GDM1 (cell line): ENCODE data around the gene UBD.

Experiments
- DNase-seq: peaks from one replicate; lab custom pipeline; 2025; lab: John Stamatoyannopoulos, UW

The UBD gene

GRCh38 chr6:29561091-29561490 is 1.6 kb upstream of the UBD start:
- no peak for DNase-seq

DNA sequence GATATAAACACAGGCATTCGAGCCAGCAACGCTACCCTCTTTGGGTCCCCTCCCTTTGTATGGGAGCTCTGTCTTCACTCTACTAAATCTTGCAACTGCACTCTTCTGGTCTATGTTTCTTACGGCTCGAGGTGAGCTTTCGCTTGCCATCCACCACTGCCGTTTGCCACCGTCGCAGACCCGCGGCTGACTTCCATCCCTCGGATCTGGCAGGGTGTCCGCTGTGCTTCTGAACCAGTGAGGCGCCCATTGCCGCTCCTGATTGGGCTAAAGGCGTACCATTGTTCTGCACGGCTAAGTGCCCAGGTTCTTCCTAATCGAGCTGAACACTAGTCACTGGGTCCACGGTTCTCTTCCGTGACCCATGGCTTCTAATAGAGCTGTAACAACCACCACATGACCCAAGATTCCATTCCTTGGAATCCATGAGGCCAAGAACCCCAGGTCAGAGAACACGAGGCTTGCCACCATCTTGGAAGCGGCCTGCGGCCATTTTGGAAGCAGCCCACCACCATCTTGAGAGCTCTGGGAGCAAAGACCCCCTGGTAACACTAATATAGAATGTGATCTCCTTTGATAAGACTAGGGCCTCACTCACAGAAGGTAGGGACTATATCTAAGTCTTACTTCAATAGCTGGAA is 973 bp downstream of the UBD start:
- no peak for DNase-seq

DNA sequence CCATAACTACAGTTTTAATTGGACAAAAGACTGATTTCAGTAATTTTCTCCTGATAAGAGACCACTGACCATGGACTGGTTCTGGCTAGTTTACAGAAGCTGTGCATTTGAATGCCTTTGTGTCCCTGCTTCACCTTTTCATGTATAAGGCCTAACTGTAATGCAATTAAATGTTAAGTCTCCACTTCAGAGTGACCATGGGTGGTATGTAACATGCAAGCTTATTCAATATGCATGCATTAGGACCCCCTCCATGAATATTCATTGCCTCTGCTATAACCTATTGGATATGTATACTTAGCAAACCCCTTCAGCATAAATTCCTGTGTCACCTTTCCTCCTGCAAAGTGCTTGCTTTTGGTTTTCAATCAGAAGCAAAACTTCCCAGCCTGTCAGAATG is 2.2 kb downstream of the UBD start:
- DNase-seq: no peak

- no peak for DNase-seq
Measured at GRCh38 chr6:29554764-29555163, 4.8 kb downstream of the UBD start.

DNA sequence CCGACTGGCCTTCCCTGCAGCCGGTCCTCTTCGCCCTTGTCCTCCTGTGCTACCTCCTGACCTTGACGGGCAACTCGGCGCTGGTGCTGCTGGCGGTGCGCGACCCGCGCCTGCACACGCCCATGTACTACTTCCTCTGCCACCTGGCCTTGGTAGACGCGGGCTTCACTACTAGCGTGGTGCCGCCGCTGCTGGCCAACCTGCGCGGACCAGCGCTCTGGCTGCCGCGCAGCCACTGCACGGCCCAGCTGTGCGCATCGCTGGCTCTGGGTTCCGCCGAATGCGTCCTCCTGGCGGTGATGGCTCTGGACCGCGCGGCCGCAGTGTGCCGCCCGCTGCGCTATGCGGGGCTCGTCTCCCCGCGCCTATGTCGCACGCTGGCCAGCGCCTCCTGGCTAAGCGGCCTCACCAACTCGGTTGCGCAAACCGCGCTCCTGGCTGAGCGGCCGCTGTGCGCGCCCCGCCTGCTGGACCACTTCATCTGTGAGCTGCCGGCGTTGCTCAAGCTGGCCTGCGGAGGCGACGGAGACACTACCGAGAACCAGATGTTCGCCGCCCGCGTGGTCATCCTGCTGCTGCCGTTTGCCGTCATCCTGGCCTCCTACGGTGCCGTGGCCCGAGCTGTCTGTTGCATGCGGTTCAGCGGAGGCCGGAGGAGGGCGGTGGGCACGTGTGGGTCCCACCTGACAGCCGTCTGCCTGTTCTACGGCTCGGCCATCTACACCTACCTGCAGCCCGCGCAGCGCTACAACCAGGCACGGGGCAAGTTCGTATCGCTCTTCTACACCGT is 6.1 kb downstream of the UBD start:
- no peak for DNase-seq

- no peak for DNase-seq
Measured at GRCh38 chr6:29552512-29553051, 7.0 kb downstream of the UBD start.

DNA sequence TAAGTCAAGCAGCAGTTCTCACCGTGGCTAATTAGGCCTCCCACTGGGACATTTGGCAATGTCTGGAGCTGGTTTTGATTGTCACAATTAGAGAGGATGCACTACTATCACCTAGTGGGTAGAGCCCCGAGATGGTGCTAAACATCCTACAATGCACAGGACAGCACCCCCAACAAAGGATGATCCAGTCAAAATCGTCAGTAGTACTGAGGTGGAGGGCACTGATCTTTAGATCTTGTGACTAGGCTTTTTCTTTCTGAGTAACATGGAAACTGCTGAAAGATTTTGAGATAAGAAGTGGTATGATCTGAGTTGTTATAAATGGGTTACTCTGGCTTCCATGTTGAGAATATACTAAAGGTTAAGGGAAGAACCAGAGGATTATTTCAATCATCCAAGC is 12.0 kb downstream of the UBD start:
- no peak for DNase-seq

DNA sequence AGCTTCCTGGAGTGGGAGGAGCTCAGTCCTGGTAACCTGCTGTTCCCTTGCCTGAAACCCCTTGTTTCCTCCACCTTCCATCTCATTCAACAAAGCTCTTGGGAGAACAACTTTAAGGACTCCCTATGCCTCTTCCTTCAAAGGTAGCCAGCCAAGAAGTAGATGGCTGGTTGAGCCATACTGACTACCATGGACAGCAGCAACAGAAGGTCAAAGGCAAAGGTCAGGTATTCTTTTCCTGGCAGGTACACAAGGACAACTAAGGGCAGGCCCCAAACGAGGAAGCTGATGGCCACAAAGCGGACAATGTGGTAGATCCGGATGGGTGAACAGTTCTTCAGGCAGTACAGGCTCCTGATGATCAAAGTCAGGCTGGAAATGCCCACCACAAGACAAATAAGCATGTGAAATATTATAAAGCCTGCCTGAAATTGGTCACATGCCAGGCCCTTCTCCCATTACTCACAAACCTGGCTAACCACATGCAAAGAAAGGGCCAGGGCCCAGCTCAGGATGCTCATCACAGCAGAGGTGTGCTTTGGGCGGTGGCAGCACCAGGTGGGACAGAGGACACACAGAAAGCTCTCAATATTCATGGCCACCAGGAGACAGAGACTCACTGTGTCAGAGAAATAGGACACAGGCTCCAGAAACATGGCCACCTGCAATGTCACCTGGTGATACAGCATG is 21.7 kb downstream of the UBD start:
- DNase-seq: no peak

DNA sequence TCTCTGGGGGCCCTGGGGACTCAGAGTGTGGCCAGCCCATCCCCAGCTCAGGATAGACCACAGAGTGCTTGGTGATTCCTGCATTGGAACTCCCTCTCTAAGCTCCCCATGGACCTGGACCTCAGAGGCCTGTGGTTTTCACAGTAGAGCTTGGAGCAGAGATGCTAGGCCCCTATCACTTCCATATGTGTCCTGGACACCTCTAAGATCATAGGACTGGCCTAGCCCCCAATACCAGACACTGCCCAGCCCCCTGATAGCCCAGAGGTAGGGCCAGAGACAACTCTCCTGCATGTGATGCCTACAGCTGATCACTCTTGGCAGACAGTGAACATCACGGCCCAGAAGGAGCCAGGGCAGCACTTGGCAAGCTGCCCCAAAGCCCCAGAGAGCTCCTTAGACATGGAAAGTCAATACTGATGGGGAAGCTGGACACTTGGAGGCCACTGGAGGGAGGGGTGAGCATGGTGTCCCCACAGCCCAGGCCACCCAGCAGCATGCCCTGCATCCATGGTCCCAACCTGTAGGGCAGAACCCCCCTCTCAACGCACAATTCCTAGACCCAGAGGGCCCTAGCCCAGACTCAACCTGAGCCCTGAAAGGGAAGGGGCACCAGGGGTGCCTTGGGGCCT is 27.1 kb downstream of the UBD start:
- DNase-seq: no peak

DNA sequence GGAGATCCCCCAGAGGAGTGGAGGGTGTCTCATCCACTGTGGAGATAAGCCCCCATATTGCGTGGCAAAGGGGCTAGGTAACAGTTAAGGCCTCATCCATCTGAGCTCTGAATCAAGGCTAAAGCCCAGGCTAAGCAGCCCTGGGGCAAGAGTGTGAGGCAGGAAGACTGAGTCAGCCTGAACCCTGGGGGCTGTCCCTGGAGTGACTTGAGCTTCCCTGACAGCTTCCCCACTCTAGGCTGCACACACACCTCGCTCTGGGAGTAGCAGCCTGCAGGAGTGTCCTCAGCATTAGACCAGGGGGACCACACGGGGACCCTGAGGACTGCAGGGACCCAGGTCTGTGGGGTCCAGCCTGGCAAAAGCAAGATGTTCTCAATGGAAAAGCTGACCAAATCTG is 27.9 kb downstream of the UBD start:
- DNase-seq: no peak

DNA sequence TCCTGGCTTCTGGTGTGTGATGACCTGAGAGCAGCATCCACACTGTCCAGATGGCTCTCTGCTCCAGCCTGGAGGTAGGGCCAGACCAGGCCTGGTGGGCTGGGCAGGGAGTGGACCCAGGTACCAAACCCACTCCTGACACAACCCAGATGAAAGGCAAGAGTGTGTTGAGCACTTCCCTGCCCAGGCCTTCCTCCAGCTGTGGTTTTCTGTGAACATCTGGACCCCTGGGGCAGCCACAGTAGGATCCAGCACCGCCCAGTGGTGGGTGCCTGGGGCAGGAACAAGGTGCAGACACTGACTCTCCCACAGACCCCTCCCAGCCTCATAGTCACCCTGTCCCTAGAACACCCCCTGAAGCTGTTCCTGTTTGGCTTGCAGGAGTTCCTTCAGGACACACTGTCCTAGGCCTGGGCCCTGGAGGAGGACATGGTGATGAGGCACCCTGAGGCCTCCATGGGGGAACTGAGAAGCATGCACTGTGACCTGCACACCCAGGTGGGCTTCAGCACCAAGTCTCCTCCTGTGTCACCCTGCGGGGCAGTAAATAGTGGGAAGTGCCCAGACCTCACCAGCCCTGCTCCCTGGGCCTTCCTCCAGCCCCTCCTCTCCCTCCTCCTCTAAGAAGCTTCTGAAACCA is 28.7 kb downstream of the UBD start:
- no peak for DNase-seq

DNA sequence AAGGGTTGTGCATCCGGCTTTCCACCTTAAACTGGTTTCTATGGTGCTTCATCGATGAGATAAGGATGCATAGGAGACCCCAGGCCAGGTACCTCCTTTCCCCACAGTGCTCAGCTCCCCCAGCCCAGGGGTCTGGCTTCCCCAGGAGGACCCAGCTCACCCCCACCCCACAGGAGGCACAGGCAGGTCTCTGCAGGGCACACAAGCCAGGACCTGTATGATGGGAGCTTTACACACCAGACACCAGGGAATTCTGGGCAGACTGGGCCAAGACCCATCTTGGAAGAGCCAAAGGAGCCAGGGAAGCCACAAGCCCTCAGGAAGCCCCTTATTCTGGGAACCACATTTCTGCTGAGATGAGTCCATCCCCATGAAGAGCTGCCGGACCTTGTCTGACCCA is 29.6 kb downstream of the UBD start:
- DNase-seq: no peak

- DNase-seq: no peak
Measured at GRCh38 chr6:29528988-29529560, 30.5 kb downstream of the UBD start.

GRCh38 chr6:29528300-29528931 is 31.1 kb downstream of the UBD start:
- DNase-seq: no peak

GRCh38 chr6:29527564-29527963 is 32.0 kb downstream of the UBD start:
- DNase-seq: no peak

DNA sequence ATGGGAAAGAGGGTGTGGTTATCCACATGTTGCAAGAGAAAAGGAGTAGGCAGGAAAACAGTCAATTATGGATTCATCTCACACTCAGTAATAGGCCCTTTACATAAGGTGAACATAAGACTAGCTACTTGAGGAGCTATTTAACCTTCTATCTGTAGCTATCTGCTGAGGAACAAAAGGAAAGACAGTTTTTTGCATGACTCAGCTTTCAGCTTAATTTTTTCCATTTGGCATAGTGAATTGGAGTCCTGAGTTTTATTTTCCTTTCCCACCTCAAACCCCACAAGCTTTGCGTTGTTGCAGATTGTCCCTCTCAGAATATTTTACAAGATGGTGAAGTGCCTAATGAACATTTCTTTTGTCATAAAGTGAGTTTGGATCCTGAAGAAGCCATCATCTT is 32.4 kb downstream of the UBD start:
- DNase-seq: no peak

DNA sequence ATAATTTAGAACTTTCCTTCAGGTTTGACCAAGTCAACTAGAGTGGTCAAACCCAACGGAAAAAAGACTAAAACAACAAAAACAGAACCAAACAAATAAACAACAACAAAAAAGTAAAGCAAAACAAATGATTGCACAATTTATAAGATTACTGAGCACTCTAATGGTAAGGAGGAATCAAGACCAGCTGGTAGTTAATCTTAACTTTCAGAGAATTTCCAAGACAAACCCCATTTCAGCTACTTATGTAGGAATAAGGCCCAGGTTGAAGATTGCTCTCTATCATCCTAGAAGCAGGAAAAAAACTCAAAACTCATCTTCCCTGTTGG is 34.3 kb downstream of the UBD start:
- DNase-seq: no peak

DNA sequence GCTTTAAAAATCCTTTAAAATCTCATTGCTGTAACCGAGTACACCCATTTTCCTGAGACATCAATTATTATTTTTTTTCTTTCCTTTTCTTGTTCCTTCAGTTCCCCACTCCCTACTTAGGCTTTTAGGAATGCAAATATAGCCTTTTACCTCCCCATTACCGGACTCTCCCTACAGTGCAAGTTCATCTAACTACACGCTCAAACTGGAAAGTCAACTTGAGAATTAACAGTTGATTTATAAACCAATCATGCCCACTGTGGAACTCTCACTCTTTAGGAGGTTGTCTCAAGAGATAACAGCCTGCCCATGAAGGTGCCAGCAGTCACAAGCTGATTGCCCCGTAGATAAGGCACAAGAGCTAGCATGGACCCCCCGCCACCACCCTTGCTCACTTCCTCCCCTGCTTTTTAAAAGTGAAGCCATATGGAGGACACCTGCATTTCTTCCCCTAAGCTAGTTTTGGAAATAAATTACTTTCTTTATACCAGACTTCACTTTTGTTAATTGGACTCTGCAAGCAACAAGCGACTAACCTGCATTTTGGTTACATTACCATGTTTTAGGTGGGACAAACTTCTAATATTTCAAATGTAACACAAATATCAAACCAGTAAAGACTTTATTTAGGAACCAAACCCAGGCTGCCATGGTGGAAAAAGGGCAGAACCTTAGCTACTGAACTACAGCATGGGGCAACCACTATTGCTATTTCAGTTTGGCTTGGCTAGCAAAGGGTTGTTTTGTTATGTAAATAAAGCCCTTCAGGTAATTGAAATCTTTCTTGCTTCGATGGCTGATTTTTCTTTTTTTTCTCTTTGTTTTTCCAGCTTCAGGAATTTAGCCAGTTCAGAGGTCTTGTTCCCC is 34.9 kb downstream of the UBD start:
- no peak for DNase-seq

DNA sequence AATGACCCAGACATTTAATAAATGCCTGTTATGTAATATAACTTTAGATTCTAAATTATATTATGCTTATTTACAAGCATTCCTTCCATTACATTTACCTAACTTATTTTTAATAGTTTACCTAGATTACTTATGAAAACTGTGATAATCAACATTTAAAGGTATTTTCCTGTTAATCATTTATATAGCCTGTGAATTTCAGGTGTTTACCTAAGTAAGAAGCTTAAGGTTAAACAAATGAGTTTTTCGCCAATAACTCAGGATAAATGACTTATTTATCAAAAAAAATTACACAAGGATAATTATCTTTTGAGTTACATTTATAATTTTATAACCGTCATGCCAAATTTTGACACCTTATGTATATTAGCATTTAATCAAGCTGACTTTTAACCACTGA is 35.5 kb downstream of the UBD start:
- DNase-seq: no peak

DNA sequence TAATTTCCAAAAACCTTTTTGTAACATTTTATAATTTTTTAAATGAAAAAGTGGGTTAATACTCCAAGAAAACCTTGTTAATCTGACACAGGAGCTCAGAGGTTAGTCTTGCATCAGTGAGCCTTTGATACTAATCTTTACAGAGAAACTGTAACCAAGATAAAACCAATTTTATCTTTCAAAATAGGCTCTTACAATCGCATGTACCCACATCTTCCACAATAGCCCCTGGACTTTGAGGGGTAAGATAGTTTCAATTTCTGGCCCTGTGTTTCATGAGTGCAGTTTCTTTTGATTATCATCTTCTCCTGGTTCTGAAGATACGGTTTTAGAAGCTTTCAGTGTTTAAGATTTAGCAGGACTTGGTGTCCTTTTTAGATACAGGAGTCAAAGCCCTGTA is 37.3 kb downstream of the UBD start:
- no peak for DNase-seq
